22Rv1 (cell line): ENCODE data around the gene MESP1.

Source experiments
- CTCF ChIP-seq: fragments of 450-650 bp; IDR thresholded peaks from 2 replicates; pipeline ENCODE4 v1.5.1; 2017; ENCODE audit warnings: mild to moderate bottlenecking
- ZFX ChIP-seq: fragments of 450-650 bp; IDR thresholded peaks from 2 replicates; pipeline ENCODE4 v1.6.1; 2017; ENCODE audit warnings: antibody characterized with exemption, borderline replicate concordance

GRCh38 chr15:89785064-89785773 is 34.2 kb upstream of the MESP1 start:
- TF ChIP-seq CTCF: no peak
- TF ChIP-seq ZFX: no peak
